Astrocyte (in vitro differentiated cells and primary cell): Measurements from ENCODE around the gene XYLT1. TPM values are rescaled to one million over a fixed set of nuclear protein-coding genes. Genes with fewer than 3 reads are reported as not detected.

Experiments
- DNase-seq: peaks from one replicate; pipeline ENCODE4 v3.0.0-alpha.2; 2010; ENCODE audit warnings: low read depth
- FAIRE-seq: peaks from 2 replicates; lab custom pipeline; 2011; peaks lifted over from hg19 to GRCh38; lab: Jason Lieb, UNC
- H2AFZ ChIP-seq: 2 replicates; pipeline ENCODE4 v1.6.0; 2012; ENCODE audit warnings: low read depth, low read length, inconsistent platforms
- H3K27ac ChIP-seq: 2 replicates; pipeline ENCODE4 v1.5.1; 2011; ENCODE audit warnings: low read depth, low read length, inconsistent platforms
- H3K27me3 ChIP-seq: 2 replicates; pipeline ENCODE4 v1.6.0; 2011; ENCODE audit warnings: low read length, inconsistent platforms; ENCODE audit not compliant: insufficient read depth
- H3K36me3 ChIP-seq: 2 replicates; pipeline ENCODE4 v1.5.1; 2011; ENCODE audit warnings: low read length, inconsistent platforms; ENCODE audit not compliant: insufficient read depth
- H3K4me1 ChIP-seq: 2 replicates; pipeline ENCODE4 v1.5.1; 2011; ENCODE audit warnings: low read length, inconsistent platforms; ENCODE audit not compliant: insufficient read depth
- H3K4me2 ChIP-seq: 2 replicates; pipeline ENCODE4 v1.6.0; 2012; ENCODE audit warnings: low read length, inconsistent platforms
- H3K4me3 ChIP-seq: 2 replicates; pipeline ENCODE4 v1.5.1; 2011; ENCODE audit warnings: low read depth, mild to moderate bottlenecking, low read length, inconsistent platforms; ENCODE audit not compliant: insufficient read depth
- H3K79me2 ChIP-seq: 2 replicates; pipeline ENCODE4 v1.6.0; 2012; ENCODE audit warnings: mild to moderate bottlenecking, low read length, inconsistent platforms; ENCODE audit not compliant: insufficient read depth
- H3K9ac ChIP-seq: 2 replicates; pipeline ENCODE4 v1.6.0; 2012; ENCODE audit warnings: mild to moderate bottlenecking, low read length, inconsistent platforms
- H3K9me3 ChIP-seq: 2 replicates; pipeline ENCODE4 v1.5.1; 2012; ENCODE audit warnings: low read depth, mild to moderate bottlenecking, low read length, inconsistent platforms; ENCODE audit not compliant: insufficient read depth
- H4K20me1 ChIP-seq: 2 replicates; pipeline ENCODE4 v1.6.0; 2012; ENCODE audit warnings: low read length, inconsistent platforms; ENCODE audit not compliant: insufficient read depth
- H3K27ac Mint-ChIP-seq: one replicate; pipeline ENCODE4 v1.8.0; 2021; ENCODE audit warnings: mild to moderate bottlenecking, mixed read lengths; ENCODE audit not compliant: unreplicated experiment
- H3K27me3 Mint-ChIP-seq: one replicate; pipeline ENCODE4 v1.8.0; 2021; ENCODE audit warnings: low read depth, mixed read lengths; ENCODE audit not compliant: unreplicated experiment
- H3K36me3 Mint-ChIP-seq: one replicate; pipeline ENCODE4 v1.8.0; 2021; ENCODE audit warnings: low read depth, mixed read lengths; ENCODE audit not compliant: unreplicated experiment
- H3K4me1 Mint-ChIP-seq: one replicate; pipeline ENCODE4 v1.8.0; 2021; ENCODE audit warnings: low read depth, mixed read lengths; ENCODE audit not compliant: unreplicated experiment
- H3K4me3 Mint-ChIP-seq: one replicate; pipeline ENCODE4 v1.8.0; 2021; ENCODE audit warnings: mild to moderate bottlenecking, moderate library complexity, mixed read lengths; ENCODE audit not compliant: unreplicated experiment
- H3K9me3 Mint-ChIP-seq: one replicate; pipeline ENCODE4 v1.8.0; 2021; ENCODE audit warnings: mild to moderate bottlenecking, mixed read lengths; ENCODE audit not compliant: unreplicated experiment
- CTCF ChIP-seq: IDR thresholded peaks from 2 replicates; pipeline ENCODE4 v1.5.1; 2011; ENCODE audit warnings: low read depth, mild to moderate bottlenecking, inconsistent platforms, low read length, moderate library complexity; ENCODE audit not compliant: insufficient read depth
- EZH2 ChIP-seq: IDR thresholded peaks from 2 replicates; pipeline ENCODE4 v1.6.1; 2012; ENCODE audit warnings: mild to moderate bottlenecking, low read length, inconsistent platforms; ENCODE audit not compliant: insufficient read depth
- total RNA-seq: library from RNA; stranded (reverse); gene quantifications from 2 replicates; pipeline ENCODE4 v1.2.1, GENCODE V29; 2021

Gene XYLT1
- total RNA-seq, 1 donor from 2014 or later = 22.9 TPM

DNA sequence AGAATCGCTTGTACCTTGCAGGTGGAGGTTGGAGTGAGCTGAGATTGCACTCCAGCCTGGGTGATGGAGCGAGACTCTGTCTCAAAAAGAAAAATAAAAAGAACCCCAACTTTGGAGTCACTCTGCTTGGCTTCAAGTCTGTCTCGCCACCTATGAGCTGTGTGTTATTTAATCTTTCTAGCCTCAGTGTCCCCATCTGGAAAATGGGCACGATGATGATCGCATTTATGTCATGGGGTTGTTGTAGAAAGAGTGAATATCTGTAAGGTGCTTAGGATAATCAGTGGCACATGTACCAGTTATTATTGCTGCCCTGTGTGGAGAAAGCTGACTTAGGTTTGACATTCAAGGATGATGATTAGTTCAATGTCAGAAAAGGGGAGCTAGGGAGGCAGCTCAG lies 319.4 kb downstream of the XYLT1 start:
- Histone ChIP-seq H3K27me3 (no peaks in the 10 kb centered on the region), H3K27ac (no peak overlapping the region), H4K20me1 (peaks cover 95% of the 10 kb centered on the region), H3K4me1 (no peaks in the 10 kb centered on the region), H3K4me3 (no peak overlapping the region), H3K79me2 (peaks cover 4% of the 10 kb centered on the region), H3K4me2 (no peak overlapping the region), H2AFZ (no peak overlapping the region), H3K9me3 (no peaks in the 10 kb centered on the region), H3K36me3 (peaks cover 6% of the 10 kb centered on the region), H3K9ac (no peak overlapping the region)
- Mint-ChIP-seq H3K9me3 (no peaks in the 10 kb centered on the region), H3K4me1 (no peaks in the 10 kb centered on the region), H3K36me3 (peaks cover 3% of the 10 kb centered on the region), H3K27ac (no peak overlapping the region), H3K27me3 (no peaks in the 10 kb centered on the region), H3K4me3 (no peak overlapping the region)
- DNase-seq (no peak), FAIRE-seq (no peak)
- TF ChIP-seq EZH2 = no peak
- no peak for TF ChIP-seq CTCF

DNA sequence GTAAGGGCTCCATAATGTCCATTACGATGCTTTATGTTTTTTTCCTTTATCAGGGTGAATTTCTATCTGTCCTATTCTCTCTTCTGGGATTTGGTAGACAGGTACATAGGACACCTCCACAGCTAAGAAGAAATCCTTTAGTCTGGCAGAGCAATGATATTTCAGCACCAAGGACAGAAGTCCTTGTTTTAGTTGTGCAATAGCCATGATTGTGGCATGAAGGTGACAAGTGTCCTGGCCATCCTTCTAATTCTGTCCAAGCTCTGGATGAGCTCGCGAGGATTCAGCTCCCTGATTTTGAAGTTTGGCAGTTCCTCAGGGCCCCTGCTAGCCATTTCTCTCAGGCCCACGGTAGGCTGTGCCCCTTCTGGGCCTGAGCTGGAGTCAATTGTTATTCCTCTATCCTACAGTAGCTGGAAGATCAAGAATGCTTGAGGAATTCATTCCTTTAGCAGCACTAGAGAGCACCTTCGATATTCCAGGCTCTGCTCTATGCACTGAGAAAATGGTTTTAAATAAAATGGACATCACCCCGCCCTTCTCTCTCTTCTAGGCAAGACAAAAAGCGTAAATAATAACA lies 320.8 kb downstream of the XYLT1 start:
- Mint-ChIP-seq H3K27me3 (no peaks in the 10 kb centered on the region), H3K27ac (no peak overlapping the region), H3K4me3 (no peak overlapping the region), H3K36me3 (peaks cover 5% of the 10 kb centered on the region), H3K4me1 (no peaks in the 10 kb centered on the region), H3K9me3 (no peaks in the 10 kb centered on the region)
- Histone ChIP-seq H2AFZ (no peak overlapping the region), H3K4me3 (no peak overlapping the region), H3K27ac (no peak overlapping the region), H3K27me3 (no peaks in the 10 kb centered on the region), H3K9me3 (no peaks in the 10 kb centered on the region), H4K20me1 (peaks cover 96% of the 10 kb centered on the region), H3K36me3 (peaks cover 2% of the 10 kb centered on the region), H3K4me1 (no peaks in the 10 kb centered on the region), H3K79me2 (peaks cover 4% of the 10 kb centered on the region), H3K4me2 (no peak overlapping the region), H3K9ac (no peak overlapping the region)
- FAIRE-seq = no peak
- no peak for DNase-seq
- no peak for TF ChIP-seq CTCF
- no peak for TF ChIP-seq EZH2

- no peak for FAIRE-seq
Observed at GRCh38 chr16:17147942-17148341, 322.8 kb downstream of the XYLT1 start.

More at GRCh38 chr16:17147942-17148341, 322.8 kb downstream of the XYLT1 start:
- no peak overlapping the region for H3K4me2 ChIP-seq
- peaks cover 97% of the 10 kb centered on the region for H4K20me1 ChIP-seq
- H3K36me3 ChIP-seq = peaks cover 2% of the 10 kb centered on the region
- no peak overlapping the region for H3K27ac Mint-ChIP-seq
- no peaks in the 10 kb centered on the region for H3K4me1 Mint-ChIP-seq
- no peaks in the 10 kb centered on the region for H3K4me1 ChIP-seq
- H3K79me2 ChIP-seq = peaks cover 4% of the 10 kb centered on the region
- no peak for DNase-seq
- no peak for TF ChIP-seq CTCF
- no peak for TF ChIP-seq EZH2
- no peak overlapping the region for H3K4me3 Mint-ChIP-seq
- H3K9me3 Mint-ChIP-seq = no peaks in the 10 kb centered on the region
- no peaks in the 10 kb centered on the region for H3K9me3 ChIP-seq
- H2AFZ ChIP-seq = no peak overlapping the region
- no peak overlapping the region for H3K4me3 ChIP-seq
- H3K27me3 ChIP-seq = no peaks in the 10 kb centered on the region
- H3K9ac ChIP-seq = no peak overlapping the region
- H3K36me3 Mint-ChIP-seq = peaks cover 5% of the 10 kb centered on the region
- H3K27ac ChIP-seq = no peak overlapping the region
- H3K27me3 Mint-ChIP-seq = no peaks in the 10 kb centered on the region
